GM19324 (cell line): ENCODE results near the gene CPD.

Source experiments
- ATAC-seq: cut with Tn5 transposase; IDR thresholded peaks from one replicate; pipeline ENCODE4 v1.9.1; 2021; ENCODE audit warnings: mild to moderate bottlenecking, moderate library complexity; ENCODE audit not compliant: unreplicated experiment, low FRiP score

Gene CPD

DNA sequence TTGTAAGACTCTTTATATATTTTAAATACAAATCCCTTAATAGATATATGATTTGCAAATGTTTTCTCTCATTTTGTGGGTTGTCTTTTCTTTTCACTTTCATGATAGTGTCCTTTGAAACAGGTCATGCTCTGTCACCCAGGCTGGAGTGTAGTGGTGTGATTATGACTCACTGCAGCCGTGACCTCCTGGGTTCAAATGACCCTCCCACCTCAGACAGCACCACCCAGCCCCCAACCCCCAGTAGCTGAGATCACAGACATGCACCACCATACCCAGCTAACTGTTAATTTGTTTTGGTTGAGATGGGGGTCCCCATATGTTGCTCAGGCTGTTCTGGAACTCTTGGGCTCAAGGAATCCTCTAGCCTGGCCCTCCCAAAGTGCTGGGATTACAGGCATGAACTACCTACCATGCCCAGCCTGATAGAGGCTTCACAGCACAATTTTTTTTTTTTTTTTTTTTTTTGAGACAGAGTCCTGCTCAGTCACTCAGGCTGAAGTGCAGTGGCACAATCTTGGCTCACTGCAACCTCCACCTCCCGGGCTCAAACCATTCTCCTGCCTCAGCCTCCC, 26.4 kb upstream of the CPD start:
- ATAC-seq: no peak

DNA sequence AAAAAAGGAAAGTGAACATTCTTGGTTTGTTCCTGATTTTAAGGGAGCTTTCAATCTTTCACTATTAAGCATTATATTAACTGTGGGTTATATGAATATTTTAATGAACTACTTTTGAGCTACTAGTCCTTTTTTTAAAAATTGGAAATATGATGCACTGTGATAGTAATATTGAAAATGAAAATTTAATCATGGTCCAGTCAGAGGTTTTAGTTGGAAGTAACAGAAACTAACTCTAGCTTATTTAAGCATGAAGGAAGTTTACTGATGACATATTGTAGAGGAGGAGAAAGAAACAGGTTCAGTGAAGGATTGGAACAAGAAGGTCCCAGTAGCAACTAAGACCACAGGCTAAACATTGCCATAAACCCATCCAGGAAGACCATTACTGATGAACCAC, 24.0 kb upstream of the CPD start:
- no peak for ATAC-seq

DNA sequence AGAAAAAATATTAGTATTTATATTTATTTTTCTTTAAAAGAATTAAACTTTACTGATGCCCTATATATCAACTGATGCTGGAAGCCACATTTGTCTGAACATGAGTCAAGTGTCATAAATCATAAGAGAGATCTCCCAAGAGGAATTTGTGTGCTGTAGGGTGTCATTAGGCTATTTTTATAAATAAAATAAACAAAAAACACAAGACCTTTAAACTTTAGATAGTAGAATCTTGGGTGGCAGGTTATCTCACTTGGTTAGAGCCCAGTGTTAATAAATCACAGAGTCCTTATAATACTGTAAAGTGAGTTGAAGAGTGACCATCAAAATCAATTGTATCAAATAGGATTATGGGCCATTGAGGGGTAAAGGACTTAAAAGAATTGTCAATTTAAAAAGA, 21.3 kb upstream of the CPD start:
- ATAC-seq: no peak

DNA sequence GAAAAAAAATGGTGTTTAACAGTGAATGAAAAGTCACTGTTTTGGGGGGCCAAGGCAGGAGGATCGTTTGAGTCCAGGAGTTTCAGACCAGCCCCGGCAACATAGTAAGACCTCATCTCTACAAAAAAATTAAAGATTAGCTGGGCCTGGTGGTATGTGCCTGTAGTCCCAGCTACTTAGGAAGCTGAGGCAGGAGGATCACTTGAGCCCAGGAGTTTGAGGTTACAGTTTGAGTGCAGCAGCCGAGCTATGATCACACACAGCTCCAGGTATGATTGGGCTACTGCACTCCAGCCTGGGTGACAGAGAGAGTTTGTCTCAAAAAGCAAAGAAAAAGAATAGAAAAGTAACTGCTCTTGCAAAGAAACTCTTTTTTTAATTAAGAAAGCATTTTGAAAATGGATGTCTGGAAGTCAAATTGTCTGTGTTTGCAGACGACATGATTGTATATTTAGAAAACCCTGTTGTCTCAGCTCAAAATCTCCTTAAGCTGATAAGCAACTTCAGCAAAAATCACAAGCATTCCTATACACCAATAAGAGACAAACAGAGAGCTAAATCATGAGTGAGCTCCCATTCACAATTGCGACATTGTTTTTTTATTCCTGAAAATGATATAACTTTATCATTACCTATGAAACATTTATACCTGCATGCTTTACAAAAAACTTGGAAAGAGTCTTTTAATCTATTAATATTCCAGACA, 20.5 kb upstream of the CPD start:
- no peak for ATAC-seq

DNA sequence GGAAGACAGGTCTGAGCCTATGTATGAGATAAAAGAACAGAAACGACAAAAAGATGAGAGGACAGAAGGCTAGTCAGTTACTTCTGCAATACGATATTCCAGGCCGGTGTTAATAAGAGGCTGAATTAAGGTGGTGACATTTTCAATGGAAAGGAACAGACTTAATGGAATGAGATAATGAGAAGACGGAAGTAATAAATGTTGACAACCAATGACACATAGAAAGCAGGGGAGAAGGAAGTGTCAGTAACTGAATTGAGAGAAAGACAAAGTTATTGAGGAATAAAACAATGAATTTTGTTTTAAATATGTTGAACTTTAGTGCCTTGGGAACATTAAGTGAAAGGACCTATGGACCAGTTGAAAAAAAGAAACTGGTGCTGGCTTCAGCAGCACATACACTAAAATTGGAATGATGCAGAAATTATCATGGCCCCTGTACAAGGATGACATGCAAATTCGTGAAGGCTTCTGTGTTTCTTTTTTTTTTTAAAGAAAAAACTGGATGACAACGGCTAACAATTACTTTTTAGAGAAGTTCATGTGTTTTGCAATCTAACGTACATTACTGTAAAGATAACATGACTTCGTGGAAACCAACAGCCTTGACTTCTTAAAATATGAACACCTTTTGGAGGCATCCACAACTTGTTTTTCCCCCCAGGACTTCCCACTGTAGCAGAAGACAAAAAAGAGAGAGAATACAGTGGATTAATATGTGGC, 18.5 kb upstream of the CPD start:
- no peak for ATAC-seq

DNA sequence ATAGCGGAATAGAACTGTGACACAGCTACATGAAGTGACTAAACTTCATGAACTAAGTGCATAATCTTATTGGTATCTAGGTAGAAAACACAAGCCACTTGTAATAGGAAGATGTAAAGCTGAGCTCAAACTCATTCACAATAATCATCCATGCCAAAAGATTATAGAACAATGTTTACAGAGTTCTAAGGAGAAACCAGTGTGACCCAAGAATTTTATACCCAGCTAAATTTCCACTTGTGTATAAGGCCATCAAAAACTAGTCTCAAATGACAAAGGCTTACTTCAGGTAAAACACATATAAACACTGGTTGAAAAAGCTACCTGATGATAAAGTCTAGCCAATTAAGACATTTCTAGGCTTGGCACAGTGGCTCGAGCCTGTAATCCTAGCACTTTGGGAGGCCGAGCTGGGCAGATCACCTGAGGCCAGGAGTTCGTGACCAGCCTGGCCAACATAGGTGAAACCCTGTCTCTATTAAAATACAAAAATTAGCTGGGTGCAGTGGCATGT, 16.9 kb upstream of the CPD start:
- ATAC-seq: no peak

DNA sequence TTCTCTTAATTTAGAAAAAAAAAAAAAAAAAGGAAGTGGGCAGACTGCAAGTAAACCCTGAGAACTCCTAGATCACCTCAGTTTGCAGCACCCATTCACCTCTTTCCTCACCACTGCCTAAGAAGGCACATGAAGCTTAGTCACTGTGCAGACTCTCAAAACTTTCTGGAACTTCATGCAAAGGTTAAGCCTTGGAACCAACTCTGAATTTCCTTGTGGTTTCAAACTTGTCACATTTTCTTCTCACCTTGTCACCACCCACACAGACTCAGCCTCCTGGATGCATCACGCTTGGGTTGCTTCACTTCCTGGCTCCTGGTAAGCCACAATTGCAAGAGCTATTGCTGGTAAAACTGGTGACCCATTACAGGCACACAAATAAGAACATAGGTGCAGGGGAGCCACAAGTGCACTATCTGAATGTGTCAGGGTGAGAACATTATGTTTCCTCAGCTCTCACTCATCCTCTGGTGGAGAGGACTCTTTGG, 15.0 kb upstream of the CPD start:
- ATAC-seq: peak; percentile 77

DNA sequence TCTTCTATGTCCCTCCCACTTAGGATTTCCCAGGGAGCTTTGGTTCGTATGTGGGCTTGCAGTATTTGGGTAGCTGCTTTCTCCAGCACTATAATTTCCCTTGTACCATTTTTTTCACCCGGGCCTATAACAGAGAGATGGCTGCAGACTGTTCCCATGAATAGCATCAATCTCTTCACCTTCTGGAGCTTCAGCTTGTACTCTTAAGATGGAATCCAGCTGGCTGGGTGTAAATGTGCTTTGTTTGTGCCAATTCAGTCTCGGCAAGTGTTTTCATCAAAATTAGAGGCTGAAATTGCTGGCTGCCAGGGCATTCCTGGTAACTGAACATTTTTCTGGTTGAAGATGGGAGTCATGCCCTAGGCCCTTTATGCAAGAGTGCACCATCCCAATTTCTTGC, 12.2 kb upstream of the CPD start:
- ATAC-seq: no peak

DNA sequence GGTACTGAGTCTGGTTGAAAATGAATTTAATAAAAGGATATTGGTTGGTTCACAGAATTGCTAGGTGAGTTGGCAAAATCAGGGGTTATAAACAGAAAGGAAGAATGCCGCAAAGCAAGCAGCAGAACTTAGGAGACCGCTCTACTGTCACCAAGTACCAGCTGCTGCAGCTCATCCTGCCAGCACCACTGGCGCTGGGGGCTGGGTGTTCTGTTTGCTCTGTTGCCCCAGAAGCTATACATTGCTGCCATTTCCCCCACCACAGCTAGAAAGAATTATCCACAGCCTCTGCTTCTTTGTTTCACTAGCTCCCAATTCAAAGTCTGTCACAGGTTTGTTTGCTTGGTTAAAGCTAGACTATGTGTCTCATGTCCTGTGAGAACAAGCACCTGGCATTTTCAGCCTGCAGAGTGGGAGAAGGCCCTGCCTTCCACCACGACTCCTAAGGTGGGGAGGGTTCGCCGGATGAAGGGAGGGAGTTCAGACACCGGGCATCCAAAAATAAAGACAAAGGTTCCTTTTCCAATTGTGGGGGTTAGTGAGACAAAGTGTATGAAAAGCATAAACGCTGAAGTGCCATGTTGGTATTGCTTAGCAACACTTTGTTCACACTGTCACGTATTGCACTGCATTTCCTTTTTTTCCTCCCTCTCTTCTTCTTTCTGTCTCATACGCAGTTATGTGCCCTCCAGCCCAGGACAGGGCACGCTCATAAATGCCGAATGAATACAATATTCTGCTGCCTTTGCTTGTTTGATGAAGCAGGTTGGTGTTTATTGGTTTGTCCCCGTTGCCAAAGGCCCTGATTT, 9.6 kb upstream of the CPD start:
- no peak for ATAC-seq

DNA sequence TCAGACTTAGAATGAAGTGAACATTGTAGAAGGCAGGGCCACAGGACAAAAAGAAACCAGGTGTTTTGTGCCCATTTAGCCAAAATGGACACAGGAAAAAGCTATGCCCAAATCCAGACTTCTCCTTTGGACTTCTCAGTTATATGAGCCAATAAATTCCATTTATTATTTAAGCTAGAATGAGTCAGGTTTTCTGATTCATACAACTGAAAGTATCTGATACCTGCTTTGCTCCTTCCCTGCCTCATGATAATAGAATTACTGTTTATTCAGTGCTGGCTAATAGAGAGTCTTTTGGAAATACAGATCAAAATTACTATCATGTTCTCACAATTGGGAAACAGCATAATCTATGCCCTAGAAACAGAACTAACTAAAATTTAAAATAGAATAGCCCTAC, 8.7 kb upstream of the CPD start:
- ATAC-seq: no peak

DNA sequence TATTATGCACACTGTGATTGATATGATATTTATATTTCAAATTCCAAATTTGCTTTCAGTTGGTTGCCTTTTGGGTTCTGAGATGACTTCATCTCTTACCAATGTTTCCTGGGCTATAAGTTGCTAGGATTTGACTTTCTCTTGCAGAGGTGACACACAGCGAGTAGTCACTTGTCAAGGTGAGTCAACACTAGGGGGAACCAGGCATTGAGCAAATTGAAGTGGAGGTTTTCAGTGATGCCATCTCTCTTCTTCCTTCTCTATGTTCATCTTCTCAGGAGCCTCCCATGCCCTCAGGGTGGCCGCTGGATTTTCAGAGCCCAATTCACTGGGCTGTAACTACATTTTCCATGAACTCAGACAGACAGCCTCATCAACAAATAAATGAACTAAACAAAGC, 6.0 kb upstream of the CPD start:
- ATAC-seq: no peak

DNA sequence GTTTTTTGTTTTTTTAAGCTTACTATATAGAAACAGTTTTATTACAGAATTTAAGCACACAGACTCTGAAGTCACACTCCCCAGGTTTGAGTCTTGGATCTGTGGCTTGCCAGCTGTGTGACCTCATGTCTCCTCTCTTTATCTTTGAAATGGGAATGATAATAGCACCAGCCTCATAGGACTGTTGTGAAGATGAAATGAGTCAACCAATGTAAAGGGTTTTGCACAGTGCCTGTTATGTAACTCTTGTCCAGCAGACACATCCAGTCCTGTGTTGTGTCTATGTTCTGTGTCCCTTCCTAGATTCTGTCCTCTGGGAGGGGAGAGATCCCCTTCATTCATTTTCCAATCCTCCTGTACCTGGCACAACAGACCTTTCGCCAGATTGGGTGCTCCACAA, 3.1 kb upstream of the CPD start:
- ATAC-seq: no peak

DNA sequence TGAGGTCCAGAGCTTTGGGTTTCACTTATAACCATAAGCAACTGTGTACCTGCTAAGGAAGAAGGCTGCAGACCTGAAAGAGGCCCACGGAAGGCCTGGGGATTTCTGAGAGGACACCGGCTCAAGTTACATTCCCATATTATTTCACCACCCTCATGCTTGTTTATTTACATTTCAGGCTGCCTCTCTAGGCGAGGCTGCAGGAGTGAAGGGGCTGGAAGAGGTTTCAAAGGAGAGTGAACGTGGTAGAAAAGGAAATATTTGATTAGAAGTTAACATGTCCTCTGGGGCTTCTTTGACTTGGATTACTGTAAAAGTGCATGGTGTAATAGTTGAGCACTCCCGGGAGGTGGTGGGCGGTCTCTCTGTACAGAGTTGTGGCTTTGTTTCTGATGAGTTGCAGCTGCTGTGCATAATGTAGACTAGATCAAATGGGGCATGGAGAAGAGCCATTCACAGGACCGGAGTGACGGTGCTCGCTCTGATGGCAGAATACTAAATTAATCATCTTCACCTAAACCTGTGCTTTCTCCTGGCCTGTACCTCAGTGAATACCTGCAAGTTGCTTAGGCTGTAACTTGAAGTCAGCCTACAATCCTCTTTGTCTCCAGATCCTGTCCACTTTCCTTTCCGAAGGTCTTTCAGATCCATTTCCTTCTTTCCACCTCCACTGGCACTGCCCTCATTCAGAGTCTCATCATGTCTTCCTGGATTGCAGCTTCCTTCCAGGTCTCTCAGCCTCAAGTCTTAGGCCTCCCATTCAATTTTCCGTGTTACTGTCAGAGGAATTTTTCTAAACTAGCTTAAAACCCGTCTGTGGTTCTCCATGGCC, 1.9 kb upstream of the CPD start:
- no peak for ATAC-seq

DNA sequence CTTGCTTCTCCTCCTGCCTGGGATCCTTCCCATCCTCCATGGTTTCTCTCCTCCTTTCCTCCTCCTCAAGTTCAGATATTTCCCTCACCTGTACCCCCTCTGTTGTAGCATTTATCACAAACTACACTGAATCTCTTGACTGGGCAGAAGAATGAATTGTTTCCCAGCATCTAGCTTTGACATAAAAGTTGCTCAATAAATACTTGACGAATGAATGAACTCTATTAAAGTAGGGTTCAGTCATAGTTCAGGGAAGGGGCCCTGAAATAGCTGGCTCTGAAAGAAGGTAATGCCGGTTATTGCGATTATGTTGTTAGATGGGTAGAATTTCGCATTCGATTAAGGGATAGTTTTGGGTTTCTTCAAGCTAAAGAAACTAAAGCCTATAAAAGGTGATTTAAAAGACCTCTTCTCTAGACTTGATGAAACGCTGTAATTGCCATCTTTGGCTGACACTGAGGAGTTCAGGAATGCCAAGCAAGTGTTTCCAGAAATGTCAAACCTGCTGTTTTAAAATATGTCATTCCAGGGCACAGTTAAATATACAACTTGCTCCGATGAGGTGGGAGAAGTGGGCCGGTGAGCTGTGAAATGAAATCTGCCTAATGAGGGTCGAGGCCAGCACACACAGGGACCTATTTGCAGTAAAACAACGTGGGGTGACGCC, 1.0 kb upstream of the CPD start:
- ATAC-seq: no peak

DNA sequence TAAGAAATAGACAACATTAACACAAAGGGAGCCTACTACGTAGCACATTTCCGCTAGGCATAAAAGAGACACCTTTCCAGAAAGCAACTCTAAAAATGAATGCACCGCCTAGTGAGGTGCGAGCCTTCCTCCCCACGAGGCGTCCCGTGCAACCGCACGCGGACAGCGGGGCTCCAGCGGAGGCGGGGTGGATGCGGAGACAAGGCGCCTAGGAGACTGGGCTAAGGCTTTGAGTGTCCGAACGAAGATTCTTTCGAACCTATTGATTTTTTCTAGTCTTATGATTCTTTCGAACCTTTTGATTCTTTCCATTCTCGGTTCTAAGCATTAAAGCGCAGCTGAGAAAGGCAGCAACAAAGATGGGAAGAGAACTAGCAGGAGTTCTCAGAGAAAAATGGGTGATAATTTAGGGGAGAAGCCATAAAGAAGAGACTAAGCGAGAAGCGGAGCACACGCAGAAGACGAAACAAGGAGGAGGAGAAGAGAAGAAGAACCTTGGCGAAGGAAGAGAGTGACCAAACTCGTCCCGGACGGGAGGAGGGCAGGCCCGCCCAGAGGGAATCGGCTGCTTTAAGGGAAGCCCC, 394 bp upstream of the CPD start:
- no peak for ATAC-seq

DNA sequence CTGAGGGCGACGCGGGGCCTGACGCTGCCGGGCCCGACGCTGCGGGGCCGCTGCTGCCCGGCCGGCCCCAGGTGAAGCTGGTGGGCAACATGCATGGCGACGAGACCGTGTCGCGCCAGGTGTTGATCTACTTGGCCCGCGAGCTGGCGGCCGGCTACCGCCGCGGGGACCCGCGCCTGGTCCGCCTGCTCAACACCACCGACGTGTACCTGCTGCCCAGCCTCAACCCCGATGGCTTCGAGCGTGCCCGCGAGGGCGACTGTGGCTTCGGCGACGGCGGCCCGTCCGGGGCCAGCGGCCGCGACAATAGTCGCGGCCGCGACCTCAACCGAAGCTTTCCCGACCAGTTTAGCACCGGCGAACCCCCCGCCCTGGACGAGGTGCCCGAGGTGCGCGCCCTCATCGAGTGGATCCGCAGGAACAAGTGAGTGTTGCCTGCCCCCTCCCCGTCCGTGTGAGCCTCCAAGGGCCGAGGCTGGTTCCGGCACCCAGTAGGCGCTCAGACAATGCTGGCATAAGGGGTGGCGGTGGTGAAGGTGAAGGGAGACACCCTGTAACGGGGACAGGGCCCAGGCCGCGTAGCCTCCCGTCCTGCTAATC, 676 bp downstream of the CPD start:
- peak; percentile 18 for ATAC-seq

DNA sequence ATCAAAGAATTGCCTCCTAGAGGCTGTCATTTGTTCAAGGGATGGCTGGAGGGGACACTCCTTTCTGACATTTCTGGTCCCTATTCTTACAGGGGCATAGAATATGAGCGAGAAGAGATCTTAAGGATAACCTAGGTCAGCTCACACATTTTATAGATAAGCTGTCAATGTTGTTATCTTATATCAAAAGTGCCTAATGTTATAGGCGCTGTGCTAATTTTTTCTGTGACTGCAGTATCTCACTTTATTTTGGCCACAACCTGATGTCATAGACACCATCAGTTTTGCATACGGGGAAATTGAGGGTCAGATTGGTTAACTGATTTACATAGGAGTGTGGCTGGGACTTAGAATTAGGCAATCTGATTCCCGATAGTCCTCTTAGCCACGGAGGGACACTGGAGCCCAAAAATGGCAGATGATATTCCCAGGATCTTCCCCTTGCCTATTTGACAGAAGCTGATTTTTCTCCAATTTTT, 1.2 kb downstream of the CPD start:
- no peak for ATAC-seq

DNA sequence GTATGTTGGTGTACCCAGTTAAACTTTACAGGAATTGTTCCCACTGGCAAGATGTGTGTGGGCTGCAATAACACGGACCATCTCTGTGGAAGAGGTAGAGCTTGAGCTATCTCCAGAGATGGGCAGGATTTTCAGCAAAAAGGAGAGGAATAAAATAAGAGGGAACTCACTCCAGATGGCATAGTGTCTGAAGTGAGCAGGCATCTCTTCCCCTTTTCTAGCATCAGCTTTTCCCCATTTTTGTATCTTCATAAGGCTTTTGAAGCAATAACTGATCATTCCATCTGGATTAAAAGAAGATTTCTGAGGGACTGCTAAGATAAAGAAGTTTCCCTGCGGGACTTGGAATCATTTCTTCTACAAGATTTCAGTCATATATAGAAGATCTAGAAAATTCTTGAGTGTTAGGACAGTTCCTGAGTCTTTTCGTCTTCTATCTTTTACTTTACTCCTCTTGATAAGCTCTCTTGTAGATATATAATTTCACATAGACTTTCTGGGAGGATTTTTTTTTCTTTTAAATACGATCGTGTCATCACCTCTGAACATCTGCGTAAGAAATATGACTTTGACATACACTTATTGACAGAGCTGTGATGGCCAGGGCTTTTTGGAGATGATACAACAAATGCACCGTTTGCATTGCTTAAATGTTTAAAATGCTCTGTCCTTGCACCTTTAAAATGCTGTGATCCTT, 2.1 kb downstream of the CPD start:
- no peak for ATAC-seq
